ENCODE measurements around the gene KIF5C. TPM values are rescaled to one million over a fixed set of nuclear protein-coding genes. Genes with fewer than 3 reads are reported as not detected.

Gene KIF5C
- total and polyA plus RNA-seq, 9 donors: 0.73 to 18.7 (median 3.3) TPM

DNA sequence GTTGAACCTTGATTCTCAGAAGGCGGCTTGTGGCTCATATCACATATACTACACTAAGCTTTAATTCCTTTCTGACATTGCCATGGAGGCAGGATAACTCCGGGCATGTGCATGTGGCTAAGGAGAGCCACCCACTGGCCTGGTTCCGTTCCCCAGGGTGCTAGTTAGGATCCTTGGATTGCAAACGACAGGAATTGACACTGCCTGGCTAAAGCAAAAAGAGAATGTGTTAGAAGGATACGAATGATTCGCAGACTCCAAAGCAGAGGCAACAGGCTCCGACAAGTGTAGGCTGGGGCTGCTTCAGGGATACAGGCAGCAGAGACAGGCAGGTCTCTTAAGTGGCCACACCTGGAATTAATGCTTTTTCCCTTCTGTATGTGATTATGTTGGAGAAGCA lies 92.0 kb downstream of the KIF5C start:
- TF ChIP-seq, protein P1, sequence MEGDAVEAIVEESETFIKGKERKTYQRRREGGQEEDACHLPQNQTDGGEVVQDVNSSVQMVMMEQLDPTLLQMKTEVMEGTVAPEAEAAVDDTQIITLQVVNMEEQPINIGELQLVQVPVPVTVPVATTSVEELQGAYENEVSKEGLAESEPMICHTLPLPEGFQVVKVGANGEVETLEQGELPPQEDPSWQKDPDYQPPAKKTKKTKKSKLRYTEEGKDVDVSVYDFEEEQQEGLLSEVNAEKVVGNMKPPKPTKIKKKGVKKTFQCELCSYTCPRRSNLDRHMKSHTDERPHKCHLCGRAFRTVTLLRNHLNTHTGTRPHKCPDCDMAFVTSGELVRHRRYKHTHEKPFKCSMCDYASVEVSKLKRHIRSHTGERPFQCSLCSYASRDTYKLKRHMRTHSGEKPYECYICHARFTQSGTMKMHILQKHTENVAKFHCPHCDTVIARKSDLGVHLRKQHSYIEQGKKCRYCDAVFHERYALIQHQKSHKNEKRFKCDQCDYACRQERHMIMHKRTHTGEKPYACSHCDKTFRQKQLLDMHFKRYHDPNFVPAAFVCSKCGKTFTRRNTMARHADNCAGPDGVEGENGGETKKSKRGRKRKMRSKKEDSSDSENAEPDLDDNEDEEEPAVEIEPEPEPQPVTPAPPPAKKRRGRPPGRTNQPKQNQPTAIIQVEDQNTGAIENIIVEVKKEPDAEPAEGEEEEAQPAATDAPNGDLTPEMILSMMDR (IDR thresholded peaks at IDR 0.05): no peak
- no peak for TF ChIP-seq POLR2A (IDR thresholded peaks at IDR 0.05)
- no peak for TF ChIP-seq EP300 (IDR thresholded peaks at IDR 0.05)
- DNase-seq: no peak
- Histone ChIP-seq H3K27ac (no peak overlapping the region), H3K4me1 (ENCODE audit: insufficient read depth) (no peaks in the 10 kb centered on the region), H3K27me3 (no peaks in the 10 kb centered on the region), H3K9me3 (no peaks in the 10 kb centered on the region), H3K36me3 (no peaks in the 10 kb centered on the region), H3K4me3 (no peak overlapping the region)
- 83 to 84% (median 84%) methylated on average over 7 of the region's 7 CpGs for WGBS, 3 donors
- intact Hi-C loops (cut with DNase I): no loop called here

- intact Hi-C loops (cut with DNase I): no loop called here
- no peak for DNase-seq
- TF ChIP-seq EP300 (IDR thresholded peaks at IDR 0.05) (no peak), POLR2A (IDR thresholded peaks at IDR 0.05) (no peak)
- TF ChIP-seq, protein P1 (IDR thresholded peaks at IDR 0.05): no peak
Measured at GRCh38 chr2:148967578-148967977, 92.6 kb downstream of the KIF5C start.

GRCh38 chr2:148968301-148968700 lies 93.3 kb downstream of the KIF5C start:
- Histone ChIP-seq H3K27ac (no peak overlapping the region), H3K9me3 (no peaks in the 10 kb centered on the region), H3K36me3 (no peaks in the 10 kb centered on the region), H3K4me3 (no peak overlapping the region), H3K4me1 (ENCODE audit: insufficient read depth) (no peaks in the 10 kb centered on the region), H3K27me3 (no peaks in the 10 kb centered on the region)
- intact Hi-C loops (cut with DNase I): no loop called here
- DNase-seq: no peak
- no peak for TF ChIP-seq EP300 (IDR thresholded peaks at IDR 0.05)
- TF ChIP-seq, protein P1 (IDR thresholded peaks at IDR 0.05): no peak
- no peak for TF ChIP-seq POLR2A (IDR thresholded peaks at IDR 0.05)
- 92 to 95% (median 93%) methylated on average over 4 of the region's 4 CpGs for WGBS, 3 donors

More at GRCh38 chr2:148967578-148967977, 92.6 kb downstream of the KIF5C start:
- no peaks in the 10 kb centered on the region for H3K9me3 ChIP-seq
- no peak overlapping the region for H3K4me3 ChIP-seq
- H3K27ac ChIP-seq: no peak overlapping the region
- H3K36me3 ChIP-seq: no peaks in the 10 kb centered on the region
- no peaks in the 10 kb centered on the region for H3K4me1 ChIP-seq (ENCODE audit: insufficient read depth)
- 36 to 44% (median 39%) methylated on average over 8 of the region's 8 CpGs for WGBS, 3 donors
- H3K27me3 ChIP-seq: no peaks in the 10 kb centered on the region

GRCh38 chr2:148968776-148969319 lies 93.8 kb downstream of the KIF5C start:
- WGBS, 3 donors: 78 to 85% (median 80%) methylated on average over 4 of the region's 4 CpGs
- no peak overlapping the region for H3K4me3 ChIP-seq
- TF ChIP-seq, protein P1 (IDR thresholded peaks at IDR 0.05): no peak
- no peak for TF ChIP-seq POLR2A (IDR thresholded peaks at IDR 0.05)
- TF ChIP-seq EP300 (IDR thresholded peaks at IDR 0.05): no peak

More at GRCh38 chr2:148968776-148969319, 93.8 kb downstream of the KIF5C start:
- no peaks in the 10 kb centered on the region for H3K4me1 ChIP-seq (ENCODE audit: insufficient read depth)
- intact Hi-C loops (cut with DNase I): no loop called here
- DNase-seq: no peak
- no peaks in the 10 kb centered on the region for H3K9me3 ChIP-seq
- no peaks in the 10 kb centered on the region for H3K36me3 ChIP-seq
- no peak overlapping the region for H3K27ac ChIP-seq
- H3K27me3 ChIP-seq: no peaks in the 10 kb centered on the region
